HG03139 (cell line): ENCODE measurements around the gene KRT79.
"Not testable (repeated sequence)": the region's sequence is repeated elsewhere in the genome, so short reads cannot be mapped to it uniquely, and the experiment has no call there.

ENCODE experiments used
- ATAC-seq: cut with Tn5 transposase; IDR thresholded peaks from one replicate; pipeline ENCODE4 v1.9.1; 2021; ENCODE audit not compliant: unreplicated experiment

KRT79 gene

DNA sequence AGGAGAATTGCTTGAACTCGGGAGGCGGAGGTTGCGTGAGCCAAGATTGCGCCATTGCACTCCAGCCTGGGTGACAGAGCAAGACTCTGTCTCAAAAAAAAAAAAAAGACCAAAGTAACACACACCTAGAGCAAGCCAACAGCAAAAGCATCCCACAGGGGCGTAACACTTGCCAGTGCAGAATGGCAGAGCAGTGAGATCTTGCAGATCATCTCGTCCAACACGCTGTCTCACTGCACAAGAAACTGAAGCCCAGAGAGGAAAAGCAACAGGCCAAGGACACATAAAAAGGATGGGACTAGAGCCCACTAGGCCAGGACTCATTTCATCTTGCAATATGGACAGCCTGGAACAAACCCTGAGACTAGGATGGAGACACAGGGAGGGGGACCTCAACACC is 27.4 kb upstream of the KRT79 start:
- no peak for ATAC-seq

DNA sequence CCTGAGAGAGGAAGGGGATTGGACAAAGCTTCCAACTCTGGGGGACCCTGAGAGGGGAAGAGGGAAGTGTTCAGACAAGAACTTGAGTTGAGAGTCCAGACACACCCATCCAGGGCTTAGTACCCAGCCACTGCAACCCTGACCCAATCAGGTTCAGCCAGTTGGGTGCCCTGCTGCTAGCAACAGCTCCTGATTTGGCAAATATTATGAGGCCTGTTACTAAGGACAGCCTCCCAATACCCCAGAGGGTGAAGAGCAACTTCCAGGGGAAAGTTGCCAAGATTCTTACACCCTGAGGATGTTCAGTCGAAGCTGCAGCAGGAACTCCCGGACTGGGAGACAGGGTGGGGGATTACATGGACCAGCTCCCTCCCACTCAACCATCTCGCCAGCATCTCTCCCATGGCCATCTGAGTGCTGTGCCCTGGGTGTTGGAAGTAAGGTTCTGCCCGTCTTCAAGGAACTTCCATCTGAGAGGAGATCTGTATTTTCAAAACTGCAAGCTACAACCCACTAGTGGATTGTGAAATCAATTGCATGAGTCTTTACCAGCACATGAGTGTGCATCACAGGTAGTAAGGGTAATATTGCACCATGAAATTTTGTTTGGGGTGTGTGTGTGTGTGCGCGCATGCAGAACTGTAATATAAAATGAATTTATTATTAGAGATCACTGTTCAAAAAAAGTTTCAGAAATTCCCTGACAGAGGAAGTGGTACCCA is 26.2 kb upstream of the KRT79 start:
- no peak for ATAC-seq

DNA sequence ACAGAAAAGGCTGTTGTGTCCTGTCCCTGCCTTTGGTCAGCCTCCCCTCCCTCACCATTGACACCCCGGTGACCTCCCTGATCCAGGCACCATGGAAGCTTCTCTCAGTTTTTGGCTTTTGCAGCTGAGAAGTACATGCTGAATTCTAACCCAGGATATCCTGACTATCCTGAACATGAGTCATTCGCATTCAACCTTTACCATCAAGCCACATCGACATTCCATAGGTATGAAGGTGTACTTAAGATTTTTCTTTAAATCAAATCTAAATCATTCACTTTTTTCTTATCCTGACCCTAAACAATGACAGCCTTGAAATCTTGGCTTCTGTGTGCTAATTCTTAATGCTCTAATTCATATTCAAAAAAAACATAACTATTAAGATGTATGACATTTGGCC is 23.4 kb upstream of the KRT79 start:
- ATAC-seq = no peak

DNA sequence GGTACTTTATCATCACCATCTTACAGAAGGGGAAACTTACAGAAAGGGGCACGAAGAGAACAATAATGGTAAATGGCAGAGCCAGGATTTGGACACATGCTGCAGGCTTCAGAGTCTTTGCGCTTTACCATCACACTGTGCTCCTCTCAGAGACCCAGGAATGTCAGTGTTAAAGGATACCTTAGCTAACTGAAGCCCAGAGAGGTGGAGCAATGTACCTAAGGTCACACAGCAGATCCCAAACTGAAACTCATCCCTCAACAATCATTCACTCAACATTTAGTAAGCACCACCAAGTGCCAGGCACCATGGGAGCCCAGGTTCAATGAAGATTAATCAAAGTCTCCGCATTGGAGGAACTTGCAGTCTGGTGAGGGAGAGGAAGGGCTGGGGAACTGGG is 22.7 kb upstream of the KRT79 start:
- ATAC-seq = no peak

DNA sequence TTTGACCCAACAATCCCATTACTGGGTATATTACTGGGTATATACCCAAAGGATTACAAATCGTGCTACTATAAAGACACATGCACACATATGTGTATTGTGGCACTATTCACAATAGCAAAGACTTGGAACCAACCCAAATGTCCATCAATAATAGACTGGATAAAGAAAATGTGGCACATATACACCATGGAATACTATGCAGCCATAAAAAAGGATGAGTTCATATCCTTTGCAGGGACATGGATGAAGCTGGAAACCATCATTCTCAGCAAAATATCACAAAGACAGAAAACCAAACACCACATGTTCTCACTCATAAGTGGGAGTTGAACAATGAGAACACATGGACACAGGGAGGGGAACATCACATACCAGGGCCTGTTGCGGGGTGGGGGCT is 22.0 kb upstream of the KRT79 start:
- ATAC-seq = not testable (repeated sequence)

DNA sequence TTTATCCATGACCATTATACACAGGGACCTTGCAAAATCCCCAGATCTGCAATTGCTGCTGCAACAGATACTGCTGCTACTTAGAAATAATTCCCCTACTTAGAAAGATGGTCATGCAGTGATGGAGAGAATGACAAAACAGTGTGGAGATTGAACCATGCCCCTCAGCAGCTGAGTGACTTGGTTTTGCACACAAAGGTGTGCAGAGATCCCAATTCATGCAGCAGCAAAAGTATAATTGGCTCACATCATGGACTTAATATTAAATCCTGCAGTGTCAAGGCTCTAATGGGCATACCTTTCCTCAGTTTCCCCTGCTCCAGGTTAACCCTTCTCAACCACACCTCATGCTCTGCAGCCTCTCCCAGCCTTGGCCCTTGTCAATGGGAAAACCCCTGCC is 17.7 kb upstream of the KRT79 start:
- ATAC-seq = no peak

DNA sequence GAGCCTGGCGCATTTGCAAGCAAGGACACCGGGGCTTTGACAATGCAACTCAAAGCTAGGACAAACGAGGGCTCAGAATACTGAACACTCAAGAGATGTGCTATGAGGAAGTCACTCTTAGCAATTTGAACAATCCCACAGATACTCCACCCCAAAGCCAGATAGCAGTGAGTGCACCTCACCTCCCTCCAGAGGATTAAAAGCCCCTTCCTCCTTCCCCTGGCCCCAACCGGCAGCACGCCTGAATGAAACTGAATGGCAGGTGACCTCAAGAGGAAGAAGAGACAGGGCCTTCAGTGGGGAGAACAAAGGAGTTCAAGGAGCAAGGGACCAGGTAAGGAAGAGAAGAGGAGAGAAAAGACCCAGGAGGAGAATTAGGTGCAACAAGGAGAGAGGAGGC is 16.6 kb upstream of the KRT79 start:
- no peak for ATAC-seq

DNA sequence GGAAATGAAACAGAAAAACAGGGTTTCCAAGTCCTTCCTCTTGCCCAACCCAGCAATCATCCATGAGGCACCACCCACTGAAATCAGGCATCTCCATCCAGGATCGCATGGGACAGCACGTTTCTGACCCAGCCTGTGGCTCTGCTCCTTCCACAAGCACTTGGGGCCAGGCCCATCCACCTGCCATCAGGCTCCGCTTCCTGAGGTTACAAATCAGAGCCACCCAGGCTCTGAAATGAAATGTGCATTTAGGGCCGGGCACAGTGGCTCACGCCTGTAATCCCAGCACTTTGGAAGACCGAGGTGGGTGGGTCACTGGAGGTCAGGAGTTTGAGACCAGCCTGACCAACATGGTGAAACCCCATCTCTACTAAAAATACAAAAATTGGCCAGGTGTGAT is 15.4 kb upstream of the KRT79 start:
- ATAC-seq = no peak

DNA sequence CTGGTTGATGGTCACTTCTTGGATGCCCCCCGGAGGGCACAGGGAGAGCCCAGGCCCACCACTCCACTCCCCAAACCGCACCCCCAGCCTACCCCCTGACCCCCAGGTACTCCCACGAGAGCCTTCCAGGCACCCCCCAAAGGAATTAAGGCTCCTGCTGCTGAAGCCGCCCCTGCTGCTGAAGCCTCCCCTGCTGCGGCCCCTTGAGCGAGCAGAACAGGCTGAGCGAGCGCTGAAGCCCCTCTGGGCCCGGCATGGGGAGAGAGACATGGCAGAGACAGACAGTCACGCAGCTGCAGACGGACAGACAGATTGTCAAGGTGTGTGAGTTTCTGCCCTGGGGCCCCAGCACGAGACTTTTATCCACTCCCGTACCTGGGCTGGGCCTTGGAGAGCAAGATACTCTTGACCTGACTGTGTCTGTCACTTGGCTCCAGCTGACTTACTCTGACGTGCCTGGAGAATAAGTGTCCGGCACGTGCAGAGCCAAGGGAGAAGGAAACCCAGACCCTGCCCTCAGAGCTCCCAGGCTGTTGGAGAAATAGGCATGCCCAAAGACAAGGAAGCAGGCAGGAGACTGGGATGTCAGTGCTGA is 14.6 kb upstream of the KRT79 start, which contains the start of gene KRT78:
TSS of gene KRT78 (minus strand) at position 334 of the 595 bp plus-strand sequence. CDS start at position 270, 64 bp downstream.
- no peak for ATAC-seq

DNA sequence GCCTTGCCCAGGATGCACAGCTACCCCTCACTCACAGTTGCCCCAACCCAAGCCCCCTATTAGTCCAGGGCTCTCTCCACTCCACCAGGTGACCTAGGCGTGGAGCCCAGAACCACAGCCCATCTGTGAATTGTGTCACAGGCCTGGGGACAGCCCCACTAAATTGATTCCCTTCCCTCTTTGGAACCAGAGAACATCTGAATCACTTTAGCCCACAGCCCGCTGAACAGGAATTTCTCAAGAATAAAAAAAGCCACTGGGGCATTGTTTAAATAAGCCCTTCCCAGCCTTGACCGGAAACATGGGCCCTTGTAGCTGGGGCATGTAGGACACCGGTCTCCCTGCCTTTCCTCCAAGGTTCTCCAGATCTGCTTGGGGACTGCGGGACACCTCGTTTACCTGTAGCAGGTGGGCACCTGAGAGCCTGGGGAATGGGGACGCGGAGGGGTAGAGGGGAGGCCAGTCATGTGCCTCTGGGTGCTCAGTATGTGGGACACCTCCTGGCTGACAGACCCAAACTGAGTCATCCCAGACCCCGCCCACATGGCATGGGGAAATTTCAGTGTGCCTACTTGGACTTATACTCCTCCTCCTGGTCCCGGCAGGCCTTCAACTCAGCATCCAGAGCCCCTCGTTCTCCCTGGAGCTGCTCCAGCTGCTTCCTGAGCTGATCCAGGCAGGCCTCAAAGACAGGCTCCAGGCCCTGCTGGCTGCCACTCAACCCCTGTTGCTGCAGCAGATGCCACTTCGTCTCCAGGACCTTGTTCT is 13.4 kb upstream of the KRT79 start:
- ATAC-seq = no peak

DNA sequence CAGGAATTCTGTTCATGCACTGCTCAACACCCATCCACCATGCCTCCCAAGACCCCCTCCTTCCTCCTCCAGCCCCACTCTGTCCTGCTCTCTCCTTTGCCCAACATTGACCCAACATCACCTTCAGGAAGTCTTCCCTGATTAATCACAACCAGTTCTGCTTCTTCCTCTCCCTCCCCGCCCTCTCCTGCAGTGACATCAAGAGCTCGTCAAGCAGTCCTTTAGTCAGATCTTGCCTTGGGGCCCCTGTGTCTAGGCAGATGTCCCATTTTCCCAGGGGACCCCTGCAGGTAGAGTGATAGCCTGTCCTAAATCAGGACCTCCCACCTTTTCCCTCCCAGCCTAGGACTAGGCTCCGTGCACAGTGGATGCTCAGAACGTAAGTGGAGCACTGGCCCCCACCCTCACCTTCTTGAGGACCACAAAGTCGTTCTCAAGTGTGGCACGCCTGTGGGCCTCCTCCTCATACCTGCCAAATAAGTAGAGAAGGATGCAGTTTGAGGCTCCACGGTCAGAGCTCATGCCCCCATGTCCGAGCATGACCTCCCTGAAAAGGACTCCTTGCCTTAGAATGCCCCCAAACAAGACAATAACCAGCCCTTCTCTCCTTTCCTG is 12.4 kb upstream of the KRT79 start:
- no peak for ATAC-seq

DNA sequence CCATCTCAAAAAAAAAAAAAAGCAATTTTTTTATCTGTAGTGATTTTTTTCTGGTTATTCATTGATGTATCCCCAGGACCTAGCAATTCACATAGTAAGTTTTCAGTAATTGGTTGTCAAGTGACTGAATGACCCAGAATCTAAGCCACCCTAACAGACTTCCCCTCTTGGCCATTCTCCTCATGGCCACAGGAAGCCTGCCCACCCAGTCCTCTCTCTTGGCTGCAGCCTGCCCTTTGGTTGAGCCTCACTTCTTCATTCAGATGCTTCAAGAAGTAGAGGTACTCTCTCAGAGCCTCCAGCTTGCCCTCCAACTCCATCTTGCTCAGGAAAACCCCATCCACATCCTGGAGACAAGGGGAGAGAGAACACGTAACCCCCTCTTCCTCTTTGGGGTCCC is 11.8 kb upstream of the KRT79 start:
- ATAC-seq = no peak

DNA sequence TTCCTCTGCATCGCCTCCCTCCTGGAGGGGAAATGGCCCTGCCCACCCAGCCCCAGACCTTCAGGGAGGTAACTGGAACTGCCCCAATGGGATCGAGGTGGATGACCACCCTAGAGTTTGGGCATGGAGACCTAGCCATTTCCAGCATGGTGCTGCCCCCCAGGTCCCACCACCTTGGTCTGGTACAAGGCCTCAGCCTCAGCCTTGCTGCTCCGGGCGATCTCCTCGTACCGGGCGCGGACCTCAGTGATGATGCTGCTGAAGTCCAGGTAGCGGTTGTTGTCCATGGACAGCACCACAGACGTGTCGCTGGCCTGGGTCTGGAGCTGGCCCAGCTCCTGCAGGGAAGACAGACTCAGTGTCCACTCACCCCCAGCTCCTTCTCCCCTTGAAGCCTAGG is 10.3 kb upstream of the KRT79 start:
- no peak for ATAC-seq

DNA sequence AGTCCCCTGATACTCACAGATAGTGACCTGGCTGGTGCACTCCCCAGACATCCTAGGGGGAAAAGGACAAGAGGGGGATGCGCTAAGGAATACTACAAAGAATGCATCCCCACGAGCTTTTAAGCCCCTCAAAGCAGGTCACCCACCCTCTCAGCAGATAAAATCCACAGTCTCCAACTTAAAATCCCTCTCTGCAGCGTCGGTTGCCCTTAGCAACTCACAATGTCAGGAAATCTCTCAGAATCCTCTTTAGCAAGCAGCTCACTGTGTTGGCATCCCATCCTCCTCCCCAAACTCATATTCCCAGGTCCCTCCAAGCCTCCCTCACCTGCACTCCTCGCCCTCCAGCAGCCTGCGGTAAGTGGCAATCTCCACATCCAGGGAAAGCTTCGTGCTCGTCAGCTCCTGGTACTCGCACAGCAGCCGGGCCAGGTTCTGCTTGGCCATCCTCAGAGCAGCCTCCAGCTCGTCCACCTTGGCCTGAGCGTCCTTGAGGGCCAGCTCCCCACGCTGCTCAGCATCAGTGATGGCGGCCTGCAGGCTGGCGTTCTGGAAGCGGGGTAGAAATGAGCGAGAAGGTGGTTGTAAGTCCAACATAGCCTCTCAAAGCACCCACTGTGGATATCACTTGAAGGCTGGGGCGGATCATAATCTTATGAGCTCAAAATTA is 5.5 kb upstream of the KRT79 start:
- ATAC-seq = no peak

DNA sequence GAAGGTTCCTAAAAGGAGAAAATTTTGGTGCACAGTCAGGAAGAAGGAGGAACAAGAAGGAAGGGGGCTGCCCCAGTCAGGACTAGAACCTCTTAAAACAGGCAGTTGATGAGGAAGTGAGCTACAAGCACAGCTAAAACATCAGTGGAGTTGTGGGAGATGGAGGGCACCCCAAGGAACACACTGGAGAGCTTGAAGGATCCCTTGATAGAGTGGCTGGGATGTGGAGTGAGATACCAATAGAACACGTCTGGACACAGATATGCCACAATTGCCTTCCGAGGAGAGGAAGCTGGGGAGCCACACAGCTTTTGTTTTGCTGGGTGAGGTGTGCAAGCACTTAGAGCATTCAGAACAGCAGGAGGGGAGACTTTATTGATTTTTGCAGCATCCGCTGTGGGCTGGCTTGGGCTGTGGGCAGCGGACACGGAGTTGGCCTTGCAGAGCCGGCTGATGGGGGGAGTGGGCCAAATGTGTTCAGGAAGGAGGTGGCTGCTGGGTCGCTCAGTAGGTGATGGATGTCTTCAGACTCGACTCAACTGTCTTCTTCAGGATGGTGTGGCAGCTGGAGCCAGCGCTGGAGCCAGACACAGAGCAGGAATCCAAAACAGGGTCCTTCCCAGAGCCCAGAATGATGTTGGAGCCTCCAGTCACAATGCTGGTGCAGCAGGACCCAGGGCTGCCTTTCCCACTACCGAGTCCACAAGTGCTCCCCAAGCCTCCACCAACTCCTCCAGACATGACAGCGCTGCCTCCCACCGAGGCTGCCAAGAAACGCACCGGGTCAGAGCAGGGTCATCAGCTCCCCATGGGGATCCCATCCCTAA is 4.7 kb upstream of the KRT79 start:
- no peak for ATAC-seq

DNA sequence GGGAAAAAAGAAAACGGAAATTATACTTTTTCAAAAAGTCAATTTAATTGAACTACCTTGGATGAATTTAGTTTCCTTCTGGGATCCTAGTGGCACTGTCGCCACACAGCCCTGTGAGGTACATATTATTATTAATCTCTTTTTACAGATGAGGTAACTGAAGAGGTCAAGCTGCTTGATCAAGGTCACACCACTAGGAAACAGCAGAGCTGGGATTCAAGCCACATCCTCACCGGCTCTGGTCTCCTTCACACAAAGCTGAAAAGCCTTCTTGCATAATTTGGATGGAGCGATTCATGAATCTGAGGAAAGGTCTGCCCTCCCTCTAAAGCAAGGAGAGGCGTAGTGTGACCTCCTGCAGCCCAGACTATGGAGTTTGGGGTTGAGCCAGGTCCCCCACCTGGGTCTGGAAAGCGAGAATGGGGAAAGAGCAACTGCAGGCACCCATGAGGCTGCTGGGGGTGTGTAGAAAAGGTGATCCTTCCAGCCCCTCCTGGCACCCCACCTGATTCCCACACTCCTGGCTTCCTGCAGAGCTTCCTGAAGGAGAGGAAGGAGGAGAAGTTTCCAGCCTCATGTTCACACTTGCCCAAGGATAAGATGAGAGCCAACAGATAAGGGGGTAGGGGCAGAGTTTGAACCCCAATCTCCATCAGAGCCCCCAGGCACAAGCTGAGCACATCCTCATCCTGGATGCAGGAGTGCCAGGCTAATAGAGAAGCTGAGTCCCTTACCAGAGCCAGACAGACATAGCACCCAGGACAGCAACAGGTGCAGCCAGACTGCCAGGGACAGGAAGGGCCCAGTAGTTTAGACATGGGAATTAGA is 3.9 kb upstream of the KRT79 start:
- ATAC-seq = no peak

DNA sequence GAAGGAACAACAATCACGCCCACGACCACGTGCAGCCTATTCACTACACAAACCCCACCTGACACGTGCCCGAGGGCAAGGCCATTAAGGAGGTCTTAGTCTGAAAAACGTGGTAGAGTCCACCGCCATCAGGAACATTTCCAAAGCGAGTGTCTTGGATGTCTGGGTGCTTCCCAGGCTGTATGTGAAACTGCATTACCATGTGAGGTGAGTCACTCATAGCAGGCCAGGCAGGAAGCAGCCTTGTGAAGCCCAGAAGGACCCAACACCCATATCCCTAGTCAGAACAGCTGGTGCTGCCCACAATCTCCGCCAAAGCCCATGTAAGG is 3.3 kb upstream of the KRT79 start:
- no peak for ATAC-seq

DNA sequence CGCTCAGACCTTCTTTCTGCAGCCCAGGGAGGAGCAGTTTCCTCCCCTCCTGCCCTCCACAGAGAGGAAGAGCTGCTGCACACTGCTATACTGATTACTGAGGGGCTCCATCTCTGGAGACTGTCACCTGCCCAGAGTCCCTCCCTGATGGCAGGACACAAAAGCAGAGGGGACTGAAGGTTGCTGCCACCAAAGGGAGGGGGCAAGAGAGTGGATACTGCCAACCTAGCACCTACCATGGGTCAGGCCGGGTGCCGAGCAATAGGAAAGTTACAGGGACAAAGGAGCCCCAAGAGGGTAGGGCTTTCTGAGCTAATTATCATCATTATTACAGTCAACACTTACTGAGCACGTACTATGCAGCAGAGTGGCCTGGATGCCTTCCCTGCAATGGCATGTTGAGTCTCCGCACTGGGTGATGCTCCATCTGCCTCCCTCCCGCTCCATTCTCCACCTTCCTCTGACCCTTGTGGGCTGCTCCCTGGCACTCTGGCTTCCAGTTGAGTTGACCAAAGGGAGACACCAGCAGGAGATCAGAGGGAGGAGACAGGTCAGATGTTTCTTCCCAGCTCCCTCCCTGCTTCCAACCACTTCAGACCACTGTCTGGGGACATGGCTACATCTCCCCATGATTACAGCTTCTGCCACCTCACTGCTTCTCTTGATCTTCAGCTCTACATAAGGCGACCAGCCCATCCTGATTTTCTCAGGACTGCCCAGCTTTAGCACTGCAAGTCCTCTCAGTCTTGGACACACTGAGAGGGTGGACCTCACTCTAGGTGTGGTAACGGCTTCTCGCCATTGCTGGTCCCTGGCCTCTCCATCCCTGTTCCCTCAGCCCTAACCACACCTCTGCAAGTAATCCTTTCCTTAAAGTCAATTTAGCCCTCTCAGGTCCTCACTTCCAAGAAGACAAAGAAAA is 2.6 kb upstream of the KRT79 start:
- no peak for ATAC-seq

DNA sequence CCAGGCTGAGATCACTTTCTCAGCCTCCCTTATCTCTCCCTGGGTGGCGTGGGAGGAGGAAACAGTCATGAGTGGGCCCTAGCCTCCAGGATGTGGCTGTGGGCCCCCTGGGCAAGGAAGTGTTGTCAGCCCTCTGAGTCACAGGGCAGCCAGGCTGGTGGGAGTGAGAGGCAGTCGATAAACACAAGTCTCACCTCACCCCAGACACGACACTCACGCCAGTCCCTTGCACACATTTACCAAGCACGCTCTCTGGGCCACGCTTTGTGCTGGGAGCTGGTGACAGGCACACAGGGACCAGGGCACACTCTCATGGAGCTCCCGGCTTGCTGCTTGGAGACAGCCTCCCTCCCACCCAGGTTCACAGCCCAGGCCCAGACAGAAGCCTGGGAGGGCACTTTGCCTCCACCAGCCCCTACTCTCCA is 1.9 kb upstream of the KRT79 start:
- ATAC-seq = no peak
